HepG2 (cell line): ENCODE results near the gene ATG9A. TPM values are rescaled to one million over a fixed set of nuclear protein-coding genes. Genes with fewer than 3 reads are reported as not detected.

Source experiments
- HNRNPL ChIP-seq: fragments of 200-400 bp; formaldehyde crosslinking; IDR thresholded peaks from 2 replicates; pipeline ENCODE4 v1.6.1; 2017; ENCODE audit warnings: mild to moderate bottlenecking, low read depth, low read length
- HOXA3 ChIP-seq: sonication (generic); formaldehyde crosslinking; IDR thresholded peaks from 2 replicates; pipeline ENCODE4 v1.5.0; 2020; ENCODE audit warnings: missing genetic modification reagents
- NCOR1 ChIP-seq: fragments of 200-600 bp; sonication (generic); IDR thresholded peaks from 2 replicates; pipeline ENCODE4 v1.7.0; 2017; ENCODE audit warnings: antibody characterized with exemption, low read length, borderline replicate concordance
- SMARCC2 ChIP-seq: fragments of 450-650 bp; IDR thresholded peaks from 2 replicates; pipeline ENCODE4 v1.6.1; 2017; ENCODE audit warnings: antibody characterized with exemption, mild to moderate bottlenecking
- ZHX2 ChIP-seq, 2 experiments: sonication (generic) in 1 of 2; formaldehyde crosslinking in 1 of 2; IDR thresholded peaks; 2 replicates each; pipeline versions ENCODE4 v1.6.1 to v1.9.0; 2014 to 2022; ENCODE audit warnings: antibody characterized with exemption in 1 of 2, borderline replicate concordance in 1 of 2, inconsistent platforms in 1 of 2, low read depth in 1 of 2, missing genetic modification reagents in 1 of 2
- ZNF251 ChIP-seq: sonication (generic); formaldehyde crosslinking; IDR thresholded peaks from 2 replicates; pipeline ENCODE4 v1.9.0; 2021; ENCODE audit warnings: mild to moderate bottlenecking, missing genetic modification reagents
- ZNF7 ChIP-seq: IDR thresholded peaks from 2 replicates; pipeline ENCODE4 v1.6.1; 2016; ENCODE audit warnings: missing biosample characterization, missing genetic modification reagents
- ZNF770 ChIP-seq: sonication (generic); formaldehyde crosslinking; IDR thresholded peaks from 2 replicates; pipeline ENCODE4 v1.5.0; 2020; ENCODE audit warnings: mild to moderate bottlenecking, missing genetic modification reagents
- ZNF780A ChIP-seq: sonication (generic); formaldehyde crosslinking; IDR thresholded peaks from 2 replicates; pipeline ENCODE4 v1.8.0; 2022; ENCODE audit warnings: mild to moderate bottlenecking, missing genetic modification reagents, moderate library complexity
- polyA plus RNA-seq, 8 experiments: library from polyadenylated mRNA; depleted of rRNA in 3 of 8; stranded (reverse) in 7 of 8; unstranded in 1 of 8; fragments of >200 nt; fragmentation: Illumina TruSeq in 4 of 8; extraction: Trizol in 4 of 8; gene quantifications; 2 replicates each; pipeline versions ENCODE4 v1.2.1 to v1.2.3, GENCODE V29; 2011 to 2016; ENCODE audit warnings: low read depth in 4 of 8, missing spikeins in 1 of 8, mixed read lengths in 1 of 8; ENCODE audit not compliant: insufficient read depth in 1 of 8
- total RNA-seq, 5 experiments: library from RNA; depleted of rRNA; stranded (reverse); fragments of >200 nt; fragmentation: Illumina TruSeq; extraction: Trizol; gene quantifications; 2 replicates each; pipeline ENCODE4 v1.2.3, GENCODE V29; 2016; ENCODE audit warnings: low read depth in 1 of 5
- TF ChIP-seq, protein P1 (sequence below): sonication (generic); formaldehyde crosslinking; conservative IDR thresholded peaks from 2 replicates; pipeline ENCODE4 v1.4.0; 2020; ENCODE audit warnings: missing genetic modification reagents
- TF ChIP-seq, protein P2 (sequence below): IDR thresholded peaks from 2 replicates; pipeline ENCODE4 v1.6.1; 2016; ENCODE audit warnings: missing biosample characterization, missing genetic modification reagents, low read depth
- TF ChIP-seq, protein P3 (sequence below): fragments of 450-650 bp; IDR thresholded peaks from 2 replicates; pipeline ENCODE4 v1.6.1; 2017

ATG9A gene
- total and polyA plus RNA-seq, 2 of the 13 experiments (the other 11 are each of a cell fraction or from before 2014, with no cell fraction given) = 35.0 to 131 TPM

GRCh38 chr2:219245148-219245898 lies 15.9 kb upstream of the ATG9A start, which contains the start of the genes GLB1L and STK16 (continued):
- TF ChIP-seq ZHX2 (IDR thresholded peaks at IDR 0.05; ENCODE audit: low read depth) = peak; percentile 92
- TF ChIP-seq ZHX2 (CRISPR knock-in tag; IDR thresholded peaks at IDR 0.05; ENCODE audit: borderline replicate concordance) = no peak
- TF ChIP-seq HOXA3 (CRISPR knock-in tag) = peak; percentile 99
- TF ChIP-seq ZNF251 (CRISPR knock-in tag) = no peak
- TF ChIP-seq ZNF770 = peak; percentile 51
- peak; percentile 75; the same call in 1 of the 2 replicates for TF ChIP-seq HNRNPL
- TF ChIP-seq SMARCC2 = no peak
- no peak; the same call in 1 of the 2 replicates for TF ChIP-seq ZNF7
- TF ChIP-seq, protein P1, sequence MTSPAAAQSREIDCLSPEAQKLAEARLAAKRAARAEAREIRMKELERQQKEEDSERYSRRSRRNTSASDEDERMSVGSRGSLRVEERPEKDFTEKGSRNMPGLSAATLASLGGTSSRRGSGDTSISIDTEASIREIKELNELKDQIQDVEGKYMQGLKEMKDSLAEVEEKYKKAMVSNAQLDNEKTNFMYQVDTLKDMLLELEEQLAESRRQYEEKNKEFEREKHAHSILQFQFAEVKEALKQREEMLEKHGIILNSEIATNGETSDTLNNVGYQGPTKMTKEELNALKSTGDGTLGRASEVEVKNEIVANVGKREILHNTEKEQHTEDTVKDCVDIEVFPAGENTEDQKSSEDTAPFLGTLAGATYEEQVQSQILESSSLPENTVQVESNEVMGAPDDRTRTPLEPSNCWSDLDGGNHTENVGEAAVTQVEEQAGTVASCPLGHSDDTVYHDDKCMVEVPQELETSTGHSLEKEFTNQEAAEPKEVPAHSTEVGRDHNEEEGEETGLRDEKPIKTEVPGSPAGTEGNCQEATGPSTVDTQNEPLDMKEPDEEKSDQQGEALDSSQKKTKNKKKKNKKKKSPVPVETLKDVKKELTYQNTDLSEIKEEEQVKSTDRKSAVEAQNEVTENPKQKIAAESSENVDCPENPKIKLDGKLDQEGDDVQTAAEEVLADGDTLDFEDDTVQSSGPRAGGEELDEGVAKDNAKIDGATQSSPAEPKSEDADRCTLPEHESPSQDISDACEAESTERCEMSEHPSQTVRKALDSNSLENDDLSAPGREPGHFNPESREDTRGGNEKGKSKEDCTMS = peak; percentile 57; the same call in 1 of the 2 replicates
- TF ChIP-seq, protein P2, sequence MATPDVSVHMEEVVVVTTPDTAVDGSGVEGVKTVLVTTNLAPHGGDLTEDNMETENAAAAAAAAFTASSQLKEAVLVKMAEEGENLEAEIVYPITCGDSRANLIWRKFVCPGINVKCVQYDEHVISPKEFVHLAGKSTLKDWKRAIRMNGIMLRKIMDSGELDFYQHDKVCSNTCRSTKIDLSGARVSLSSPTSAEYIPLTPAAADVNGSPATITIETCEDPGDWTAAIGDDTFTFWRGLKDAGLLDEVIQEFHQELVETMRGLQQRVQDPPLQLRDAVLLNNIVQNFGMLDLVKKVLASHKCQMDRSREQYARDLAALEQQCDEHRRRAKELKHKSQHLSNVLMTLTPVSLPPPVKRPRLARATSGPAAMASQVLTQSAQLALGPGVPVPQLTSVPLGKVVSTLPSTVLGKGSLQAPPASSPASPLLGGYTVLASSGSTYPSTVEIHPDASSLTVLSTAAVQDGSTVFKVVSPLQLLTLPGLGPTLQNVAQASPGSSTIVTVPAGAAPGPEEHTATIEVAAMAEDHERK (CRISPR knock-in tag) = peak; percentile 75
- TF ChIP-seq ZNF780A (CRISPR knock-in tag) = no peak
- TF ChIP-seq, protein P3, sequence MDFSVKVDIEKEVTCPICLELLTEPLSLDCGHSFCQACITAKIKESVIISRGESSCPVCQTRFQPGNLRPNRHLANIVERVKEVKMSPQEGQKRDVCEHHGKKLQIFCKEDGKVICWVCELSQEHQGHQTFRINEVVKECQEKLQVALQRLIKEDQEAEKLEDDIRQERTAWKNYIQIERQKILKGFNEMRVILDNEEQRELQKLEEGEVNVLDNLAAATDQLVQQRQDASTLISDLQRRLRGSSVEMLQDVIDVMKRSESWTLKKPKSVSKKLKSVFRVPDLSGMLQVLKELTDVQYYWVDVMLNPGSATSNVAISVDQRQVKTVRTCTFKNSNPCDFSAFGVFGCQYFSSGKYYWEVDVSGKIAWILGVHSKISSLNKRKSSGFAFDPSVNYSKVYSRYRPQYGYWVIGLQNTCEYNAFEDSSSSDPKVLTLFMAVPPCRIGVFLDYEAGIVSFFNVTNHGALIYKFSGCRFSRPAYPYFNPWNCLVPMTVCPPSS = no peak
- no peak; the same call in 1 of the 2 replicates for TF ChIP-seq NCOR1
